ENCODE measurements around the gene GALNT16. TPM values are rescaled to one million over a fixed set of nuclear protein-coding genes. Genes with fewer than 3 reads are reported as not detected.

GALNT16 gene
- total and polyA plus RNA-seq, 2 donors (not counting 1 experiment from before 2014, with no cell fraction given), result 9.6 to 27.7 TPM

DNA sequence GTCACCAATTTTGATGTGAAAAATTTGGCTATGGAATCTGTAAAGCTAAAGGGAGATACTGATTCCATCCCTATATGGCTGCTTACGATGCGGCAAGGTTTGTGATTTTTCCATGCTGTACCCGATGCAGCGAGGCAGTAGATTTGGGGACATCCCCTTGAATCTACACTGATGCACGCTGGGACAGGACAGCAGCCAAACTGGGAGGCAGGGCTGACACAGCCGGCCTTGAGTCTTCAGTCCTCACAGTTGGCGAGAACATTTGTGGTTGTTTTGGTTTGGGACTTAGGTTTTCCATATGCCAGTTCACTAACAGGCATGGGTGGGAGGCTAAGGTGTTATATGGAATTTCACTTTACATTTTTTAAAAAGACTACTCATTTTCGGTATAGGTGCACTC is 3.8 kb downstream of the GALNT16 start:
- Histone ChIP-seq H3K4me2 (ENCODE audit: extremely low read depth, insufficient read depth, low read length) (peak overlapping the region; percentile 68), H3K27ac (ENCODE audit: insufficient read depth, low read length) (peak overlapping the region; percentile 57), H3K9me3 (ENCODE audit: control insufficient read depth, insufficient read depth, low read depth, low read length) (no peaks in the 10 kb centered on the region), H3K27me3 (ENCODE audit: control insufficient read depth, insufficient read depth, low read length) (peaks cover 2% of the 10 kb centered on the region), H2AFZ (ENCODE audit: low read length) (no peak overlapping the region), H3K79me2 (ENCODE audit: control insufficient read depth, insufficient read depth, low read length) (no peaks in the 10 kb centered on the region), H3K36me3 (ENCODE audit: control insufficient read depth, insufficient read depth, low read length) (no peaks in the 10 kb centered on the region), H3K9ac (ENCODE audit: insufficient read depth, low read length) (peak overlapping the region; percentile 37), H3K4me3 (replicated peaks in 1 of 4; ENCODE audit: control extremely low read depth in 1 of 4, insufficient read depth in 1 of 4, low read depth in 3 of 4, low read length in 4 of 4) (no peak overlapping the region), H3K4me1 (ENCODE audit: control insufficient read depth, extremely low read depth, insufficient read depth, low read length) (peaks cover 36% of the 10 kb centered on the region), H4K20me1 (ENCODE audit: control insufficient read depth, extremely low read depth, insufficient read depth, low read length) (no peaks in the 10 kb centered on the region)
- no peak for TF ChIP-seq EZH2 (IDR thresholded peaks at IDR 0.05; ENCODE audit: low read length, missing control alignments)
- TF ChIP-seq, protein P1, sequence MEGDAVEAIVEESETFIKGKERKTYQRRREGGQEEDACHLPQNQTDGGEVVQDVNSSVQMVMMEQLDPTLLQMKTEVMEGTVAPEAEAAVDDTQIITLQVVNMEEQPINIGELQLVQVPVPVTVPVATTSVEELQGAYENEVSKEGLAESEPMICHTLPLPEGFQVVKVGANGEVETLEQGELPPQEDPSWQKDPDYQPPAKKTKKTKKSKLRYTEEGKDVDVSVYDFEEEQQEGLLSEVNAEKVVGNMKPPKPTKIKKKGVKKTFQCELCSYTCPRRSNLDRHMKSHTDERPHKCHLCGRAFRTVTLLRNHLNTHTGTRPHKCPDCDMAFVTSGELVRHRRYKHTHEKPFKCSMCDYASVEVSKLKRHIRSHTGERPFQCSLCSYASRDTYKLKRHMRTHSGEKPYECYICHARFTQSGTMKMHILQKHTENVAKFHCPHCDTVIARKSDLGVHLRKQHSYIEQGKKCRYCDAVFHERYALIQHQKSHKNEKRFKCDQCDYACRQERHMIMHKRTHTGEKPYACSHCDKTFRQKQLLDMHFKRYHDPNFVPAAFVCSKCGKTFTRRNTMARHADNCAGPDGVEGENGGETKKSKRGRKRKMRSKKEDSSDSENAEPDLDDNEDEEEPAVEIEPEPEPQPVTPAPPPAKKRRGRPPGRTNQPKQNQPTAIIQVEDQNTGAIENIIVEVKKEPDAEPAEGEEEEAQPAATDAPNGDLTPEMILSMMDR (conservative IDR thresholded peaks at IDR 0.05 in 1 of 2, IDR thresholded peaks at IDR 0.05 in 1 of 2; ENCODE audit: low read depth in 1 of 2, low read length in 2 of 2), result no peak
- DNase-seq (ENCODE audit: low read depth in 2 of 2), result no peak

- Histone ChIP-seq H3K79me2 (ENCODE audit: control insufficient read depth, insufficient read depth, low read length) (no peaks in the 10 kb centered on the region), H3K9ac (ENCODE audit: insufficient read depth, low read length) (no peak overlapping the region), H3K4me3 (replicated peaks in 1 of 4; ENCODE audit: control extremely low read depth in 1 of 4, insufficient read depth in 1 of 4, low read depth in 3 of 4, low read length in 4 of 4) (no peak overlapping the region), H3K36me3 (ENCODE audit: control insufficient read depth, insufficient read depth, low read length) (no peaks in the 10 kb centered on the region), H3K9me3 (ENCODE audit: control insufficient read depth, insufficient read depth, low read depth, low read length) (no peaks in the 10 kb centered on the region), H2AFZ (ENCODE audit: low read length) (no peak overlapping the region), H4K20me1 (ENCODE audit: control insufficient read depth, extremely low read depth, insufficient read depth, low read length) (no peaks in the 10 kb centered on the region), H3K4me2 (ENCODE audit: extremely low read depth, insufficient read depth, low read length) (no peak overlapping the region), H3K27ac (ENCODE audit: insufficient read depth, low read length) (no peak overlapping the region), H3K27me3 (ENCODE audit: control insufficient read depth, insufficient read depth, low read length) (no peaks in the 10 kb centered on the region), H3K4me1 (ENCODE audit: control insufficient read depth, extremely low read depth, insufficient read depth, low read length) (peaks cover 41% of the 10 kb centered on the region)
- no peak for DNase-seq (ENCODE audit: low read depth in 2 of 2)
- TF ChIP-seq EZH2 (IDR thresholded peaks at IDR 0.05; ENCODE audit: low read length, missing control alignments), result no peak
- TF ChIP-seq, protein P1 (conservative IDR thresholded peaks at IDR 0.05 in 1 of 2, IDR thresholded peaks at IDR 0.05 in 1 of 2; ENCODE audit: low read depth in 1 of 2, low read length in 2 of 2), result no peak
These were observed 6.8 kb downstream of the GALNT16 start for GRCh38 chr14:69266572-69267345.

DNA sequence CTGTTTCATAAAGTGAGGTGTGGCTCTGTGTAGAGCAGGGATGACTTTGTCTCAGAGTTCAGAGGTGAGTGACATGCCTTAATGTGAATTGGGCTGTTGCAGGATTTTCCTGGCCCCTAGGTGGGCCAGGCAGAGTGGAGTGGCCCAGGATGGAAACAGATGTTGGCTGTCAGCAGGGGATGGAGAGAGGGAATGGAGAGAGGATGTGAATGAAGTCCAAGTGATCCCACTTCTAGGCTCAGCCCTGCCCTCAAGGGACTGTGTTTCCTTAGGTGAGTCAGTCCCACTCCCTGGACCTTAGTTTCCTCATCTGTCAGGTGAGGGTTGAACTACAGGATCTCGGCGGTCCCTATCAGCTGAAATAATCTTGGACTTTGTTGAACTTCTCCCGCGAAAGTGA is 7.5 kb downstream of the GALNT16 start:
- Histone ChIP-seq H3K4me2 (ENCODE audit: extremely low read depth, insufficient read depth, low read length) (no peak overlapping the region), H3K4me3 (replicated peaks in 1 of 4; ENCODE audit: control extremely low read depth in 1 of 4, insufficient read depth in 1 of 4, low read depth in 3 of 4, low read length in 4 of 4) (no peak overlapping the region)

More for the DNA sequence above, 7.5 kb downstream of the GALNT16 start:
- H3K27ac ChIP-seq (ENCODE audit: insufficient read depth, low read length), result peak overlapping the region; percentile 53
- no peaks in the 10 kb centered on the region for H3K27me3 ChIP-seq (ENCODE audit: control insufficient read depth, insufficient read depth, low read length)
- no peaks in the 10 kb centered on the region for H3K79me2 ChIP-seq (ENCODE audit: control insufficient read depth, insufficient read depth, low read length)
- no peaks in the 10 kb centered on the region for H4K20me1 ChIP-seq (ENCODE audit: control insufficient read depth, extremely low read depth, insufficient read depth, low read length)
- TF ChIP-seq, protein P1 (conservative IDR thresholded peaks at IDR 0.05 in 1 of 2, IDR thresholded peaks at IDR 0.05 in 1 of 2; ENCODE audit: low read depth in 1 of 2, low read length in 2 of 2), result no peak
- TF ChIP-seq EZH2 (IDR thresholded peaks at IDR 0.05; ENCODE audit: low read length, missing control alignments), result no peak
- peaks cover 34% of the 10 kb centered on the region for H3K4me1 ChIP-seq (ENCODE audit: control insufficient read depth, extremely low read depth, insufficient read depth, low read length)
- no peak overlapping the region for H3K9ac ChIP-seq (ENCODE audit: insufficient read depth, low read length)
- DNase-seq (ENCODE audit: low read depth in 2 of 2), result no peak
- no peaks in the 10 kb centered on the region for H3K36me3 ChIP-seq (ENCODE audit: control insufficient read depth, insufficient read depth, low read length)
- no peak overlapping the region for H2AFZ ChIP-seq (ENCODE audit: low read length)
- H3K9me3 ChIP-seq (ENCODE audit: control insufficient read depth, insufficient read depth, low read depth, low read length), result no peaks in the 10 kb centered on the region
